Regular cardiac myocyte (primary cell): Measurements from ENCODE around the gene SSBP1. TPM values are rescaled to one million over a fixed set of nuclear protein-coding genes. Genes with fewer than 3 reads are reported as not detected.

Source experiments
- total RNA-seq: library from RNA; depleted of rRNA; stranded (reverse); fragments of >200 nt; gene quantifications from 2 replicates; pipeline ENCODE4 v1.2.3, GENCODE V29; 2014

SSBP1 gene
- total RNA-seq, result 133 and 222 TPM in 2 replicates

DNA sequence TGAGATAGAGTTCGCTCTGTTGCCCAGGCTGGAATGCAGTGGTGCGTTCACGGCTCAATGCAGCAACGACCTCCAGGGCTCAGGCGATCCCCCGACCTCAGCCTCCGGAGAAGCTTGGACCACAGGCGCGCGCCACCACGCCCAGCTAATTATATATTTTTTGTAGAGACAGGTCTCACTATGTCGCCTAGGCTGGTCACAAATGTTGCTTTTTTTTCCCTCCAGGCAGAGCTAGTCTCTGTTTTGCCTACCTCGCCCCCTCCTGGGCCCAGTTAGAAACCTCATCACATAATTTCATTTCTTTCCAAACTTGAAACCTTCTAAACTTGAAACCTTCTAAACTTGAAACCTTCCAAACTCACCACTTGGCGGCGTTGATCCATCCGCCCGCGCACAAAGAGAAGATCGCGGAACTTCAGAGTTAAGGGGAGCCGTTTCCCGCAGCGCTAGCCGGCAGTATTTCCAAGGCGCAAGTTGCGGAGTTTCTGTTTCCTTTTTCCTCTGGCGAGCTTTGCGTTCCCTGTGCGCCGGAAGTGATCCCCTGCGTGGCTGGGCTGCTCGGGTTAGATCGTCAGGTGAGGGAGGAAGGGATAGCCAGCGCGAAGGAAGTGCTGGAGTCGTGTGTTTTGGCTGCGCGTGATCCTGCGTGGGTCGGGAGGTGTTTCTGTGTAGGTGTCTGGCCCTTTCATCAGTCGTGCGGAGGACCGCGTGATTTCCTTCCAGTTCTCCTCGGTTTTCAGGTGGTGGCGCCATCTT is at the start of gene SSBP1:
Gene SSBP1 (plus strand): TSS at position 523 of the 756 bp plus-strand sequence. CDS start 809 bp downstream, outside the sequence.

DNA sequence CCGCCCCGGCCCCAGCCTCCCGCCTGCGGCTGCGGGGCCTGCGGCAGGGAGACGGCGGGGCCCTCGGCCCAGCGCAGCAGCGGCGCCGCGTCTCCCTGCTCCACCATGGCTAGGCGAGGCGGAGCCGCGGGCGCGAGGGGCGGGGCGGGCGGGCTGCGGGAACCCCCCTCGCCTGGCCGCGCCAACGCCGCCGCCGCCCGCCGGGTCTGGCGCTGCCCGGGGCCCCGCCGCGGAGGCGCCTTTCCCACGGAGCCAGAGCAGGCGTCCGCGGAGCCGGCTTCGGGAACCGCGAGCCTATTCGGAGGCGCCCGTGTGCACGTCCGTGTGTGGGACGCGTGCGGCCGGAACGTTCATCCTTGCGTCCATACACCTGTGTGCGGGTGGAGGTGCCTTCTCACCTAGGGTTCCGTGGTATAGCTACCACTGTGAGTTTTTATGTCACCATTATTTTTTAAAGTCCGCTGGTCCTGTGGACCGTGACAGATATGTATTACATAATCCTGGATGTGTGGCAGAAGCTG is 36.1 kb upstream of the SSBP1 start, which contains the start of gene DENND11:
Gene DENND11 (minus strand): TSS at position 120 of the 521 bp plus-strand sequence. CDS start 13 bp downstream, at position 107.

DNA sequence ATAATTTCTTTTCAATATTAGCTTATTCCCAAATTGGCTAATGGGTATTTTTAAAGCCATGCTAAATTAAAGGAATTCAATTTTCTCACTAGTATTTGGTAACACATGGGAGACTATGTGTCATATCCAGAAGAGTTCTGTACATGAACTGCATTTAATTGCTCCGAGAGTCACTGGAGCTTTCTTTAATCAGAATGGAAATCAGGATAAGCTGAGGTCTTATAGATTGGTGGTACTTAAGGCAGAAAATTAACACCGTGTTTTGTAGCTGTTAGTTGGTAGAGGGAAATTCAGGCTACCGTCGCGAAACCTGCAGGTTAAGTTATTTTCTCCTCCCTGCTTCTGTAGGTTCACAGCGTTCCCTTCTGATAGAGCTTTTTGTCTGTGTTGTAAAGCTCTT is 29.8 kb upstream of the SSBP1 start, which contains the start of gene WEE2:
Gene WEE2 (plus strand): TSS at position 3 of the 400 bp plus-strand sequence. CDS start 406 bp downstream, outside the sequence.

GRCh38 chr7:141763797-141764196 is 25.6 kb downstream of the SSBP1 start, which contains the start of gene TAS2R3:
Gene TAS2R3, plus strand, starts transcription at chr7:141764097. Its CDS starts 62 bp downstream, at chr7:141764159.

DNA sequence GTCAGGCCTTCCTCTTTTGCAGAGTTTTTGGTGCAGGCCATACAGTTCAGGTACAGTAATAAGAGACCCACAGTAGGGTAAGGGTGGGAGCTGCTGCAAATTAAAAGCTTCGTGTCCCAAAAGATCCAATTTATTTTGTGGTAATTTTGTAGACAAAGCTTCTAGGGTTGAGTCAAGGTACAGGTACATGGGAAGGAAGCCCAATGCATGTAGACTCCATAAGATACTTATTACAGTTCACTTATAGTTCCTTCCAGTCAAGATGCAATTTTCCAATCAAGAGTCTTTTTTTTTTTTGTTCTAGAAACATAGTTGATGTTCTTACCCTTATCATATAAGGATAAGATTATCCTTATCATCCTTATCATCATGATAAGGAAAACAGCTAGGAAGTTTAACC is 38.2 kb downstream of the SSBP1 start, which contains the start of gene TAS2R4:
Gene TAS2R4 (plus strand): TSS at position 301 of the 400 bp plus-strand sequence. CDS start 1,815 bp downstream, outside the sequence.

GRCh38 chr7:141789917-141790316 is 51.8 kb downstream of the SSBP1 start, which contains the start of gene TAS2R5:
Gene TAS2R5, plus strand, starts transcription at chr7:141790217. Its CDS starts 145 bp downstream, at chr7:141790362.

Other genes with a start within 250 kb of the SSBP1 start
- 20.0 and 23.2 TPM in 2 replicates for gene AGK, start 186.9 kb upstream of the SSBP1 start, total RNA-seq
- 5.9 and 10.4 TPM in 2 replicates for gene DENND11, start 36.2 kb upstream of the SSBP1 start, total RNA-seq
- not detected in 2 replicates for gene WEE2, start 30.0 kb upstream of the SSBP1 start, total RNA-seq
- gene TAS2R3, start 25.7 kb downstream of the SSBP1 start, total RNA-seq, result 0.38 and 1.7 TPM in 2 replicates
- gene TAS2R4, start 38.3 kb downstream of the SSBP1 start, total RNA-seq, result 0.19 and 2.0 TPM in 2 replicates
- 0.77 and 0.85 TPM in 2 replicates for gene TAS2R5, start 51.9 kb downstream of the SSBP1 start, total RNA-seq
- gene PRSS37, start 103.1 kb downstream of the SSBP1 start, total RNA-seq, result not detected in 2 replicates
- gene OR9A4, start 178.0 kb downstream of the SSBP1 start, total RNA-seq, result not detected in 2 replicates
- gene CLEC5A, start 208.6 kb downstream of the SSBP1 start, total RNA-seq, result not detected in 2 replicates
- not detected in 2 replicates for gene TAS2R38, start 235.4 kb downstream of the SSBP1 start, total RNA-seq